GM12873 (cell line): ENCODE data around the gene PTPN3.

Experiments used
- CTCF ChIP-seq: IDR thresholded peaks from 2 replicates; pipeline ENCODE4 v1.5.1; 2012; ENCODE audit warnings: low read depth, mild to moderate bottlenecking, moderate library complexity, low read length, control low read depth; ENCODE audit not compliant: insufficient read depth; ENCODE audit errors: missing control alignments

The PTPN3 gene

GRCh38 chr9:109355564-109356297 is 142.4 kb downstream of the PTPN3 start:
- no peak for TF ChIP-seq CTCF

- TF ChIP-seq CTCF, result no peak
These were observed 143.9 kb downstream of the PTPN3 start for GRCh38 chr9:109354190-109354589.

- TF ChIP-seq CTCF, result no peak
These were observed 147.1 kb downstream of the PTPN3 start for GRCh38 chr9:109351032-109351431.

- TF ChIP-seq CTCF, result no peak
These were observed 148.7 kb downstream of the PTPN3 start for GRCh38 chr9:109349421-109349846.

GRCh38 chr9:109346904-109347303 is 151.2 kb downstream of the PTPN3 start:
- TF ChIP-seq CTCF, result no peak

- no peak for TF ChIP-seq CTCF
These were observed 153.2 kb downstream of the PTPN3 start for GRCh38 chr9:109344866-109345265.

- no peak for TF ChIP-seq CTCF
These were observed 155.2 kb downstream of the PTPN3 start for GRCh38 chr9:109342878-109343277.
